ENCODE results near the gene USP1.

USP1 gene

GRCh38 chr1:62433861-62434617 lies 2.8 kb upstream of the USP1 start:
- DNase-seq (ENCODE audit: extremely low spot score), result no peak
- TF ChIP-seq, protein P1, sequence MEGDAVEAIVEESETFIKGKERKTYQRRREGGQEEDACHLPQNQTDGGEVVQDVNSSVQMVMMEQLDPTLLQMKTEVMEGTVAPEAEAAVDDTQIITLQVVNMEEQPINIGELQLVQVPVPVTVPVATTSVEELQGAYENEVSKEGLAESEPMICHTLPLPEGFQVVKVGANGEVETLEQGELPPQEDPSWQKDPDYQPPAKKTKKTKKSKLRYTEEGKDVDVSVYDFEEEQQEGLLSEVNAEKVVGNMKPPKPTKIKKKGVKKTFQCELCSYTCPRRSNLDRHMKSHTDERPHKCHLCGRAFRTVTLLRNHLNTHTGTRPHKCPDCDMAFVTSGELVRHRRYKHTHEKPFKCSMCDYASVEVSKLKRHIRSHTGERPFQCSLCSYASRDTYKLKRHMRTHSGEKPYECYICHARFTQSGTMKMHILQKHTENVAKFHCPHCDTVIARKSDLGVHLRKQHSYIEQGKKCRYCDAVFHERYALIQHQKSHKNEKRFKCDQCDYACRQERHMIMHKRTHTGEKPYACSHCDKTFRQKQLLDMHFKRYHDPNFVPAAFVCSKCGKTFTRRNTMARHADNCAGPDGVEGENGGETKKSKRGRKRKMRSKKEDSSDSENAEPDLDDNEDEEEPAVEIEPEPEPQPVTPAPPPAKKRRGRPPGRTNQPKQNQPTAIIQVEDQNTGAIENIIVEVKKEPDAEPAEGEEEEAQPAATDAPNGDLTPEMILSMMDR (IDR thresholded peaks at IDR 0.05; ENCODE audit: control extremely low read depth, extremely low read depth, low read depth, missing control alignments), result peak; percentile 6
- ChIA-PET POLR2A (no interaction called here), CTCF (interaction anchor here (1.0 kb wide), 1 partner anchor 10 kb away, joined by 3 read pairs; no protein-coding TSS in a partner anchor)

- DNase-seq (ENCODE audit: extremely low spot score), result no peak
- POLR2A ChIA-PET, result no interaction called here
- TF ChIP-seq, protein P1 (IDR thresholded peaks at IDR 0.05; ENCODE audit: control extremely low read depth, extremely low read depth, low read depth, missing control alignments), result no peak
- CTCF ChIA-PET, result interaction anchor here (1.0 kb wide), 1 partner anchor 11 kb away, joined by 3 read pairs; no protein-coding TSS in a partner anchor
Measured at GRCh38 chr1:62434618-62435001, 2.2 kb upstream of the USP1 start.

GRCh38 chr1:62435231-62436038 lies 1.4 kb upstream of the USP1 start:
- DNase-seq (ENCODE audit: extremely low spot score), result no peak
- CTCF ChIA-PET, result interaction anchor here (1.0 kb wide), 2 partner anchors 12 to 260 kb away, joined by 3 read pairs; no protein-coding TSS in a partner anchor
- TF ChIP-seq, protein P1 (IDR thresholded peaks at IDR 0.05; ENCODE audit: control extremely low read depth, extremely low read depth, low read depth, missing control alignments), result no peak
- POLR2A ChIA-PET, result no interaction called here

- ChIA-PET CTCF (interaction anchor here (0.9 to 1.5 kb wide), 3 partner anchors 261 to 311 kb away, joined by 3 read pairs; no protein-coding TSS in a partner anchor), POLR2A (no interaction called here)
- no peak for DNase-seq (ENCODE audit: extremely low spot score)
- TF ChIP-seq, protein P1 (IDR thresholded peaks at IDR 0.05; ENCODE audit: control extremely low read depth, extremely low read depth, low read depth, missing control alignments), result no peak
Measured at GRCh38 chr1:62436039-62436465, 797 bp upstream of the USP1 start.

DNA sequence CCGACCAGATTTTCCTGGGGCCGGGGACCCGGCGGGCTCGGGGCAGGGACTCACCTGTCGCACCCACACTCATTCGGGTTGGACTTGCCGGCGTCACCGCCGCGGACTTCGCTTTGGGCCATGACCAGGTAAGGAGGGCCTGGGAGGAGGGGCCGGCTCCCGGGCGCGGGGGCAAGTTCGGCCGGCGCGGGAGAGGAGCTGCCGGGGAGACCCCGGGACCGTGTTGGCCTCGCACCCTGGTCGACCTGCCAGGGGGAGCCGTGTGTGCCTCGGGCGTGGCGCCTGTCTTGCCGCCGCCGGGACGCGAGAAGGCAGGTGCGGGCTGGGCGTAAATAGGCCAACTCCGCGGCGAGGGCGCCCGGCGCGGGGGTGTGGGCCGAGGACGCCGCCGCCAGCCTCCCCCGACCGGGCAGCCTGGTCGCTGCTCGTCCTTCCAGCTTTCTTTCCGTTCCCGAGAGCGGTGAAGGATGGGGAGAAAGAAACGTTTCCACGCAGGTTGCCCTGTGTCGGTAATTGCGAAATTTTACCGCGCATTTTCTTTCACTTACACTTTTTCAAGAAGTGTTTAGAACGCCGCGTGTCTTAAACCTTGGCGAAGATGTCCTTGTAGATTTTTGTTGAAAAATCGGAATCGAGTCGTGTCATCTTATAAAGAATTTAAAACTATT lies 558 bp downstream of the USP1 start:
- no peak for DNase-seq (ENCODE audit: extremely low spot score)
- CTCF ChIA-PET, result interaction anchor here (1.5 kb wide), 1 partner anchor 301 kb away, joined by 3 read pairs; no protein-coding TSS in a partner anchor
- TF ChIP-seq, protein P1 (IDR thresholded peaks at IDR 0.05; ENCODE audit: control extremely low read depth, extremely low read depth, low read depth, missing control alignments), result no peak
- POLR2A ChIA-PET, result no interaction called here

DNA sequence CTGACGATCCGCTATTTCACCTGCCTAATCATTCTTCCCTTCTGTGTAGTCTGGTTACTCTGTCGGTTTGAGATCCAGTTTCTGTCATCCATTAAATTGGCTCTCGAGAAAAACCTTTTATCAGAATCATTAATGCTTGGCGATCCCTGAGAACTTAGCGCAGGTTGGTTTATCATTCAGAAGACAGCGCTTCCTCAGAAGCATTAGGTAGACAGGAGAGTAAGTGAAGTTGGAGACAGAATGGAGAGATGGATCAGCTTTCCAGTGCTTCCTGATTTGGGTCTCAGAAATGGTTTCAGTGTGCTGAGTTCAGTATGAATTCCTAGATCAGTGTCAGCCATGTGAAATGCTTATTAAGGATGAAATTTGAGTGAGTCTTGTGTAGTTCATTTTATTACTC lies 1.3 kb downstream of the USP1 start:
- DNase-seq (ENCODE audit: extremely low spot score), result no peak
- ChIA-PET CTCF (no interaction called here), POLR2A (no interaction called here)
- TF ChIP-seq, protein P1 (IDR thresholded peaks at IDR 0.05; ENCODE audit: control extremely low read depth, extremely low read depth, low read depth, missing control alignments), result no peak

Measured in GM10248 (cell line).